Measurements from ENCODE around the gene CTPS1. TPM values are rescaled to one million over a fixed set of nuclear protein-coding genes. Genes with fewer than 3 reads are reported as not detected.

CTPS1 gene
- 10 to 100 TPM; 48.8 to 56.9 TPM for total RNA-seq
- 55.7 to 64.7 reads per million in 2 donors for total RNA-seq

DNA sequence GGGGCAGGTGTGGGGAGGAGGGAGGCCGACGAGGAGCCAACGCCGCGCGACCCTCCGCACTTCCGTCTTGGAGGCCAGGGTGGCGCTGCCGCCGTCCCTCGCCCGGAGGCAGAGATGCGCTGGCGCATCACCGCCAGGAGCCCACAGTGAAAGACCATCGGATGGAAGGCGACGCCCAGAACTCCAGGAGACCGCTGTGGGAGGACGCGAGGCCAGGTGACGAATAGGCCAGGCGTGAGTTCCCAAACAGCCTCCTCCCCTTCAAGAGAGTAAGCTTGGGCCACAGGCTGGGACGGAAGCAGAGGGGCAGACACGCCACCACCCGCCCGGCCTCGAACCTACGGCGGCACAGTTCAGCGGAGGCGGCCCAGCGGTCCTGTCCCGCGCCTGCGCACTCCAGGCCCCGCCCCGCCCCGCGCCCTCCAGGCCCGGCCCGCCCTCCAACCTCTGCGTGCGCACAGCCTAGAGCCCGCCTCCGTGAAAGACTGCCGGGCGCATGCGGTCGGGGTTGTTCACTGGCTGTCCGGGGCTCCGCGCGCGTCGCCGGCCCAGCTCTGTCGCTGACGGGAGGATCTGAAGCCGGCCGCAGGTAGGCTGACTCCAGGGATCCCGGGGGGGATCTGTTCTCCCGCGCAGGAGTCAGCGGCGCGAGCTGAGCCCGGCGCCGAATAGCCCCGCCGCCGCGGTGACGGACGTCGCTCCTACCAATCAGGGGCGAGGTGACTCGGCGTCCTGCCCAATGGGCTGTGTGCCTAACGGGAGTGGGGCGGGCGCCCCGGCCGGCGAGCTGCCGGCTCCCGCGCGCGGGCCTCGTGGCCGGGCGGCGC lies at the start of gene CTPS1:
CTPS1 (plus strand) TSS at position 456 of the 827 bp plus-strand sequence. CDS start 3,595 bp downstream, outside the sequence.
- Mint-ChIP-seq H3K4me3 (peak within 1 kb of the TSS; percentile 98), H3K27ac (peak within 1 kb of the TSS; percentile 94), H3K4me1 (peaks cover 18% of the 10 kb centered on the region), H3K36me3 (ENCODE audit: low read depth) (no peaks in the 10 kb centered on the region), H3K27me3 (no peaks in the 10 kb centered on the region)
- H3K9me3 ChIP-seq (ENCODE audit: control insufficient read depth, low read length, poor library complexity, severe bottlenecking), result no peaks in the 10 kb centered on the region
- ATAC-seq, result peak; percentile 90
- peak; percentile 92 to 97 (median 93) for DNase-seq

DNA sequence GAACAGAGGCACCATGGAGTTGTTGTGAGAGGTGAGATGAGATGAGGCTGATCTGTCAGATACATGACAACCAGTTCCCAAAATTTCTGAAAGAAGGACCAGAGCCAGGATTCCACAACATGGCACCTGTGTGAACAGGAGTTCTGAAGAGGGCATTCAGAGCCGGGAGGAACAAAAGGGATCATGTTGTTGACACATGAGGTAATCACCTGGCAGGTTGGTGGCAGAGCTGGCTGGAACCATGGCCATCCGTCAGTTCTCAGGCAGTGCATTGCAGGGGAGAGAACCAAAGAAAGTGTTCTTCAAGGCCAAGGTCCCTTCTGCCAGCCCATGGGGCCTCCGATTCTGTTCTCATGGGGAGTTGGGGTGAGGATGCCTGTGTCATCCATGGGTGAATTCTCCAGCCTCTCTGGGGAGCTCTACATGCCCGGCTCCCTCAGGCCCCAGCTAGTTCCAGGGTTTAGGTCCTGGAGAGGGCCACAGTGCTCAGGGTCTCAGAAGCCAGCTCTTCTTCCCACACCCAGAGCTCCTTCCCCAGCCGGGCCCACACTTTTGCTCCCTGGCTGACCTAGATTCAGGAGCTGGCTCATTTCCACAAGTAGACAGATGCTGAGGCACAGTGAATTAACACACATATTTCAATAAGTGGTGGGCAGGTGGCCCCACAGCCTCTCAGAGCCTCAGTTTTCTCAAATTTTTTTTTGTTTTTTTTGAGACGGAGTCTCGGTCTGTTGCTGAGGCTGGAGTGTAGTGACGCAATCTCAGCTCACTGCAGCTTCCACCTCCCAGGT lies 49.1 kb upstream of the CTPS1 start:
- Mint-ChIP-seq H3K27me3 (peaks cover 39% of the 10 kb centered on the region), H3K4me1 (no peaks in the 10 kb centered on the region), H3K4me3 (no peak overlapping the region), H3K27ac (no peak overlapping the region), H3K36me3 (ENCODE audit: low read depth) (peaks cover 2% of the 10 kb centered on the region)
- no peak for DNase-seq
- ATAC-seq, result no peak
- H3K9me3 ChIP-seq (ENCODE audit: control insufficient read depth, low read length, poor library complexity, severe bottlenecking), result no peaks in the 10 kb centered on the region

GRCh38 chr1:40931601-40932000 lies 47.9 kb upstream of the CTPS1 start:
- Mint-ChIP-seq H3K4me3 (no peak overlapping the region), H3K27ac (no peak overlapping the region), H3K36me3 (ENCODE audit: low read depth) (peaks cover 2% of the 10 kb centered on the region), H3K27me3 (peaks cover 37% of the 10 kb centered on the region), H3K4me1 (no peaks in the 10 kb centered on the region)
- no peaks in the 10 kb centered on the region for H3K9me3 ChIP-seq (ENCODE audit: control insufficient read depth, low read length, poor library complexity, severe bottlenecking)
- no peak for ATAC-seq
- no peak for DNase-seq

DNA sequence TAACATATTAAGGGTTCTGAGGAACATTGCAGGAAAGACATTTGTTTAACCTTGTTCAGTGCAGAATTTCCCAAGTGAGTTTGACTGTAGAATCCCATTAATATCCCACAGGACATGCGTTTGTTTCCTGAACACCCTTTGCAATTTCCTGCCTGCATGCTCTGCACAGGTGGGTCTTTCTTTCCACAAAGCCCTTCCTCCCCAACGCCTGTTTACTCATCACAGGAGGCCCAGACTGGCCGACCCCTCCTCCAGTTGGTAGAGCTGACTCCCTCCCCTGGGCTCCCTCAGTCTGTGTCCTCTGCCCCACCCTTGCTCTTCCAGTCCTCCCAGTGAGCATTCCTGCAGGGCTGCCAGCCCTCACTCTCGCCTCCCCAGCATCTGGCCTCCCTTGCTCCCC lies 47.5 kb upstream of the CTPS1 start:
- ATAC-seq, result no peak
- Mint-ChIP-seq H3K4me1 (no peaks in the 10 kb centered on the region), H3K27ac (no peak overlapping the region), H3K27me3 (peaks cover 37% of the 10 kb centered on the region), H3K4me3 (no peak overlapping the region), H3K36me3 (ENCODE audit: low read depth) (peaks cover 2% of the 10 kb centered on the region)
- DNase-seq, result no peak
- H3K9me3 ChIP-seq (ENCODE audit: control insufficient read depth, low read length, poor library complexity, severe bottlenecking), result no peaks in the 10 kb centered on the region

GRCh38 chr1:40936931-40937339 lies 42.6 kb upstream of the CTPS1 start:
- H3K27me3 Mint-ChIP-seq, result peaks cover 18% of the 10 kb centered on the region
- peaks cover 2% of the 10 kb centered on the region for H3K36me3 Mint-ChIP-seq (ENCODE audit: low read depth)
- H3K27ac Mint-ChIP-seq, result no peak overlapping the region
- H3K4me3 Mint-ChIP-seq, result no peak overlapping the region
- no peaks in the 10 kb centered on the region for H3K4me1 Mint-ChIP-seq
- no peak for ATAC-seq
- no peak for DNase-seq
- no peaks in the 10 kb centered on the region for H3K9me3 ChIP-seq (ENCODE audit: control insufficient read depth, low read length, poor library complexity, severe bottlenecking)

DNA sequence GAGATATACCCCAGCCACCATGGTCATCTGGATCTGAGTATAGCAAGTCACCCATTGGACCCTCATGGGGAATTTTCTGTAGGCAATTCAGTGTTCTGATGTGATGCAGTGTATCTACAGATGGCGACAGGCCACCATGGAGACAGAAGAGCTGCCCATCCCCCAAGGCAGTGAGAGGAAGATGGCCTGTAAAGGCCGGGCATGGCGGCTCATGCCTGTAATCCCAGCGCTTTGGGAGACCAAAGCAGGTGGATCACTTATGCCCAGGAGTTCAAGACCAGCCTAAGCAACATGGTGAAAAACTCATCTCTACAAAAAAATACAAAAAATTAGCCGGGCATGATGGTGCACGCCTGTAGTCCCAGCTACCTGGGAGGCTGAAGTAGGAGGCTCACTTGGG lies 41.1 kb upstream of the CTPS1 start:
- H3K9me3 ChIP-seq (ENCODE audit: control insufficient read depth, low read length, poor library complexity, severe bottlenecking), result no peaks in the 10 kb centered on the region
- Mint-ChIP-seq H3K27ac (no peak overlapping the region), H3K36me3 (ENCODE audit: low read depth) (peaks cover 2% of the 10 kb centered on the region), H3K4me1 (no peaks in the 10 kb centered on the region), H3K4me3 (no peak overlapping the region), H3K27me3 (peaks cover 6% of the 10 kb centered on the region)
- no peak for ATAC-seq
- DNase-seq, result no peak

DNA sequence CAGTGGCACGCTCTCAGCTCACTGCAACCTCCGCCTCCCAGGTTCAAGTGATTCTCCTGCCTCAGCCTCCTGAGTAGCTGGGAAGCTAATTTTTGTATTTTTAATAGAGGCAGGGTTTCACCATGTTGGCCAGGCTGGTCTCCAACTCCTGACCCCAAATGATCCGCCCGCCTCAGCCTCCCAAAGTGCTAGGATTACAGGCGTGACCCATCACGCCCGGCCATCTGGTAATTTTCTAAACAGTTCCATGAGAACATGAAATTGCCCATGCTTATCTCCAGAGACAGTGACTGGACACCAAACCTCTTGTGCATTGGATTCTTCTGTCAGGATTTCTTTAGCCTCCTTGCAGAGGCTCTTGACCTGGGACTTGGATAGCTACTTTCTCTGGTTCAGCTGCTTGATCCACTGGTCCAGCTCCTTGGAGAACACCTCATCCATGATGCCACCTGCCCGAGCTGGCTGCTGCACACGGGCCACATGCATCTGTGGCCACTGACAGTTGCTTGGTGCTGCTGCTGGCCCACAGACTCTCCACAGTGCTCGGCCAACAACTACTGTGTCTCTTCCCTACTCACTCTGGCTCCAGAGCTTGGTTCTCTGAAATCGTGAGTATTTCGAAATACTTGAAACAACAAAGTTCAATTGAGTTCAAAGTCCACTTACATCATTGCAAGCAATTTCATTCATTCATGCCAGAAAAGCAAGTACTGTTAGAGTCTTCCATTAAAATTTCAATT lies 40.0 kb upstream of the CTPS1 start:
- Mint-ChIP-seq H3K4me1 (no peaks in the 10 kb centered on the region), H3K27me3 (peaks cover 5% of the 10 kb centered on the region), H3K27ac (no peak overlapping the region), H3K4me3 (no peak overlapping the region), H3K36me3 (ENCODE audit: low read depth) (peaks cover under 1% of the 10 kb centered on the region)
- ATAC-seq (no peak), DNase-seq (no peak)
- no peaks in the 10 kb centered on the region for H3K9me3 ChIP-seq (ENCODE audit: control insufficient read depth, low read length, poor library complexity, severe bottlenecking)

- H3K27ac Mint-ChIP-seq, result no peak overlapping the region
- peaks cover 2% of the 10 kb centered on the region for H3K36me3 Mint-ChIP-seq (ENCODE audit: low read depth)
- peaks cover 6% of the 10 kb centered on the region for H3K4me1 Mint-ChIP-seq
- no peak for ATAC-seq
- H3K27me3 Mint-ChIP-seq, result peaks cover 28% of the 10 kb centered on the region
- H3K4me3 Mint-ChIP-seq, result no peak overlapping the region
- DNase-seq, result no peak
- no peaks in the 10 kb centered on the region for H3K9me3 ChIP-seq (ENCODE audit: control insufficient read depth, low read length, poor library complexity, severe bottlenecking)
These were observed 35.2 kb upstream of the CTPS1 start for GRCh38 chr1:40944326-40944725.

DNA sequence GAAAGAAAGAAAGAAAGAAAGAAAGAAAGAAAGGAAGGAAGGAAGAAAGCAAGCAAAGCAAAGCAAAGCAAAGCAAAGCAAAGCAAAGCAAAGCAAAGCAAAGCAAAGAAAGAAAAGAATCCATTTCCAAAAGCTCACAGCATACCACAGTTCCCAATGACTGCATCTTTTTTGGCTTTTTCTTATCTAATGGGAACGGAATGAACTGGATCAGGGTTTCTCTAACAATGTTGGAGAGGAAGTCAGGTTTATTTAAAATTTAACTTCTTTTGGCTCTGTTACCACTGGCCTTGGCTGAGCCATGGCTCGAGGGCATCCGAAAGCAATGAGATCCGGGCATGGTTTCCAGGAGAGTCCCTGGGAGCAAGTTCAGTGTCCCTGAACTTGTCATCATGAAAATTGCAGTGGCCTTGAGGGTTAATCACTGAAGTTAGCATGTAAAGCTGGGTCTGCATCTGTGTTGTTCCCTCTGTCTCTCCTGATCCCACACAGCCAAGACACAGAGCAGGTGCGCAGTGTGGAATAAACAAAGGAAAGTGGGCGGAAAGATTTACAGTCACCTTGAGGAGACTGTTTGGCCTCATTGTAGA lies 34.6 kb upstream of the CTPS1 start:
- H3K4me3 Mint-ChIP-seq, result no peak overlapping the region
- no peaks in the 10 kb centered on the region for H3K9me3 ChIP-seq (ENCODE audit: control insufficient read depth, low read length, poor library complexity, severe bottlenecking)
- H3K27me3 Mint-ChIP-seq, result peaks cover 29% of the 10 kb centered on the region
- ATAC-seq, result no peak
- peaks cover 2% of the 10 kb centered on the region for H3K36me3 Mint-ChIP-seq (ENCODE audit: low read depth)
- no peak overlapping the region for H3K27ac Mint-ChIP-seq
- DNase-seq, result no peak
- H3K4me1 Mint-ChIP-seq, result peaks cover 6% of the 10 kb centered on the region

DNA sequence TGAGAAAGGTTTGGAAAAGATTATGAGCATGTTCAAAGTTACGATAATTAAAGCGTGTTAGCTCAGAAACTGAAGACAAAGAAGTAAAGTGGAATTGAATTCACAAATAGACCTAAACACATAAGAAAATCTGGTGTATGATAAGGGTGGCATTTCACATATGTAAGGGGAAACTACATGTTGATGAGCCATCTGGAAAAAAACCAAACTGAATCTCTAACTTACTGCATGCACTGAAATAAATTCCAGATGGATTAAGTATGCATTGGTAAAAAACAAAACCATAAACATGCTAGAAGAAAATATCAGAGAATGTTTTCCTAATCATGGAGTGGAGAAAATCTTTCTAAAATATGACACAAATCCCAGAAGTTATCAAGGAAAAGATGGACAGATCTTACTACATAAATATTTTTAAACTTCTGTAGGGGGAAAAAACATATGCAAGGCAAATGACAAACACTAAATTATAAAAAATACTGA lies 34.0 kb upstream of the CTPS1 start:
- Mint-ChIP-seq H3K36me3 (ENCODE audit: low read depth) (peaks cover 2% of the 10 kb centered on the region), H3K4me3 (no peak overlapping the region), H3K27me3 (peaks cover 29% of the 10 kb centered on the region), H3K27ac (no peak overlapping the region), H3K4me1 (peaks cover 6% of the 10 kb centered on the region)
- ATAC-seq (no peak), DNase-seq (no peak)
- no peaks in the 10 kb centered on the region for H3K9me3 ChIP-seq (ENCODE audit: control insufficient read depth, low read length, poor library complexity, severe bottlenecking)

- H3K27me3 Mint-ChIP-seq, result peaks cover 37% of the 10 kb centered on the region
- H3K36me3 Mint-ChIP-seq (ENCODE audit: low read depth), result peaks cover 2% of the 10 kb centered on the region
- ATAC-seq, result peak; percentile 69
- no peak overlapping the region for H3K27ac Mint-ChIP-seq
- H3K9me3 ChIP-seq (ENCODE audit: control insufficient read depth, low read length, poor library complexity, severe bottlenecking), result no peaks in the 10 kb centered on the region
- peak in 1 of 3 donors; percentile 41 for DNase-seq
- H3K4me3 Mint-ChIP-seq, result peak overlapping the region; percentile 53
- H3K4me1 Mint-ChIP-seq, result peaks cover 9% of the 10 kb centered on the region
These were observed 30.6 kb upstream of the CTPS1 start for GRCh38 chr1:40948741-40949443.

- DNase-seq (no peak), ATAC-seq (no peak)
- H3K36me3 Mint-ChIP-seq (ENCODE audit: low read depth), result peaks cover under 1% of the 10 kb centered on the region
- no peak overlapping the region for H3K27ac Mint-ChIP-seq
- H3K4me3 Mint-ChIP-seq, result no peak overlapping the region
- peaks cover 9% of the 10 kb centered on the region for H3K4me1 Mint-ChIP-seq
- no peaks in the 10 kb centered on the region for H3K9me3 ChIP-seq (ENCODE audit: control insufficient read depth, low read length, poor library complexity, severe bottlenecking)
- H3K27me3 Mint-ChIP-seq, result peaks cover 38% of the 10 kb centered on the region
These were observed 29.9 kb upstream of the CTPS1 start for GRCh38 chr1:40949563-40949962.

All from T-helper 17 cell (primary cell).